CD14-positive monocyte (primary cell): ENCODE measurements around the gene SLC1A3. TPM values are rescaled to one million over a fixed set of nuclear protein-coding genes. Genes with fewer than 3 reads are reported as not detected.

Source experiments
- DNase-seq, 3 donors: peaks; one replicate each; pipeline ENCODE4 v3.0.0-alpha.2; 2011 to 2022
- H2AFZ ChIP-seq: 2 replicates; pipeline ENCODE4 v1.6.0; 2012; ENCODE audit warnings: mild to moderate bottlenecking, low read depth, low read length, inconsistent platforms; ENCODE audit not compliant: insufficient read depth, poor library complexity, severe bottlenecking
- H3K27ac ChIP-seq, 2 donors: 1 replicate in 1 of 2; 2 replicates in 1 of 2; pipeline ENCODE4 v1.5.1; 2012 to 2013; ENCODE audit warnings: low read length in 2 of 2, control low read depth in 1 of 2, inconsistent platforms in 1 of 2, low read depth in 1 of 2, mild to moderate bottlenecking in 1 of 2
- H3K27me3 ChIP-seq, 2 donors: one replicate each; pipeline versions ENCODE4 v1.6.0 to v1.6.1; 2011 to 2013; ENCODE audit warnings: low read length in 2 of 2; ENCODE audit not compliant: control insufficient read depth in 2 of 2, insufficient read depth in 2 of 2
- H3K36me3 ChIP-seq, 2 donors: replicated peaks in 1 of 2; 1 replicate in 1 of 2; 2 replicates in 1 of 2; pipeline versions ENCODE4 v1.5.1 to v1.6.1; 2012 to 2013; ENCODE audit warnings: low read length in 2 of 2, control low read depth in 1 of 2, inconsistent platforms in 1 of 2, mild to moderate bottlenecking in 1 of 2; ENCODE audit not compliant: insufficient read depth in 2 of 2, control insufficient read depth in 1 of 2
- H3K4me1 ChIP-seq, 2 donors: 1 replicate in 1 of 2; 2 replicates in 1 of 2; pipeline versions ENCODE4 v1.5.1 to v1.6.1; 2012 to 2013; ENCODE audit warnings: low read length in 2 of 2, control low read depth in 1 of 2, inconsistent platforms in 1 of 2, mild to moderate bottlenecking in 1 of 2, moderate library complexity in 1 of 2; ENCODE audit not compliant: insufficient read depth in 2 of 2, control insufficient read depth in 1 of 2
- H3K4me2 ChIP-seq: replicated peaks from 2 replicates; pipeline ENCODE3; 2012; ENCODE audit warnings: low read length, moderate library complexity, mild to moderate bottlenecking; ENCODE audit not compliant: poor library complexity, severe bottlenecking; ENCODE audit errors: extremely low read depth
- H3K4me3 ChIP-seq, 3 experiments: fragments of 200-600 bp in 1 of 3; sonication (generic) in 1 of 3; replicated peaks in 1 of 3; 1 replicate in 2 of 3; 2 replicates in 1 of 3; pipeline ENCODE4 v1.5.1; 2011 to 2013; ENCODE audit warnings: low read length in 3 of 3, mild to moderate bottlenecking in 3 of 3, control low read depth in 2 of 3, low read depth in 2 of 3, inconsistent platforms in 1 of 3, moderate library complexity in 1 of 3
- H3K79me2 ChIP-seq: 2 replicates; pipeline ENCODE4 v1.6.0; 2012; ENCODE audit warnings: mild to moderate bottlenecking, control low read depth, inconsistent platforms, low read length, moderate library complexity; ENCODE audit not compliant: insufficient read depth
- H3K9ac ChIP-seq: 2 replicates; pipeline ENCODE4 v1.6.0; 2017; ENCODE audit warnings: low read length, mild to moderate bottlenecking; ENCODE audit not compliant: insufficient read depth, poor library complexity, severe bottlenecking
- H3K9me3 ChIP-seq, 2 donors: replicated peaks in 1 of 2; 1 replicate in 1 of 2; 2 replicates in 1 of 2; pipeline versions ENCODE4 v1.5.1 to v1.6.1; 2012 to 2013; ENCODE audit warnings: low read length in 2 of 2, control low read depth in 1 of 2; ENCODE audit not compliant: control insufficient read depth in 1 of 2, insufficient read depth in 1 of 2
- H4K20me1 ChIP-seq: 2 replicates; pipeline ENCODE4 v1.6.0; 2012; ENCODE audit warnings: mild to moderate bottlenecking, low read length, control low read depth, moderate library complexity; ENCODE audit not compliant: insufficient read depth
- H3K27ac Mint-ChIP-seq, 7 donors: one replicate each; pipeline ENCODE4 v1.8.0; 2020; ENCODE audit warnings: mild to moderate bottlenecking in 7 of 7, mixed read lengths in 7 of 7, moderate library complexity in 6 of 7, inconsistent platforms in 2 of 7
- H3K27me3 Mint-ChIP-seq, 3 donors: one replicate each; pipeline ENCODE4 v1.8.0; 2021 to 2022; ENCODE audit warnings: low read depth in 3 of 3, mild to moderate bottlenecking in 3 of 3, mixed read lengths in 3 of 3, moderate library complexity in 3 of 3, inconsistent platforms in 1 of 3
- H3K36me3 Mint-ChIP-seq, 2 donors: one replicate each; pipeline ENCODE4 v1.8.0; 2020; ENCODE audit warnings: mixed read lengths in 2 of 2, inconsistent platforms in 1 of 2, mild to moderate bottlenecking in 1 of 2
- H3K4me1 Mint-ChIP-seq: one replicate; pipeline ENCODE4 v1.8.0; 2020; ENCODE audit warnings: mild to moderate bottlenecking, mixed read lengths
- H3K4me3 Mint-ChIP-seq, 2 donors: one replicate each; pipeline ENCODE4 v1.8.0; 2020; ENCODE audit warnings: mild to moderate bottlenecking in 2 of 2, mixed read lengths in 2 of 2, moderate library complexity in 1 of 2
- H3K9me3 Mint-ChIP-seq, 7 donors: one replicate each; pipeline ENCODE4 v1.8.0; 2020 to 2022; ENCODE audit warnings: mixed read lengths in 7 of 7, mild to moderate bottlenecking in 6 of 7, moderate library complexity in 6 of 7, inconsistent platforms in 2 of 7
- CTCF ChIP-seq: fragments of 200-600 bp; IDR thresholded peaks from one replicate; pipeline ENCODE4 v1.8.0; 2022; ENCODE audit warnings: antibody characterized with exemption, mild to moderate bottlenecking
- WGBS: methylation state at CpG from one replicate; pipeline ENCODE4 v1.1.5; 2013; ENCODE audit warnings: missing lambda C conversion rate; ENCODE audit not compliant: insufficient coverage; 5-methylcytosine and 5-hydroxymethylcytosine counted together
- intact Hi-C, 2 donors: fragments of 100-400 bp; cut with micrococcal nuclease; formaldehyde crosslinking; loops; one replicate each; pipeline versions ENCODE4 v1.15.0 to v1.15.1; 2023
- polyA plus RNA-seq, 3 donors: library from polyadenylated mRNA; depleted of rRNA in 1 of 3; unstranded in 2 of 3; stranded (reverse) in 1 of 3; fragments of 300-500 nt in 2 of 3; fragments of >200 nt in 1 of 3; fragmentation: Illumina TruSeq in 2 of 3; gene quantifications; 1 replicate in 2 of 3; 2 replicates in 1 of 3; pipeline ENCODE4 v1.2.3, GENCODE V29; 2012 to 2021

The SLC1A3 gene
- polyA plus RNA-seq, 3 donors, result 1.2 to 3.3 (median 1.3) TPM

GRCh38 chr5:36664766-36665165, 58.4 kb downstream of the SLC1A3 start:
- H3K9me3 Mint-ChIP-seq, result peaks cover 0 to 2% (median 0%) of the 10 kb centered on the region in 7 donors
- H3K27me3 Mint-ChIP-seq, result no peaks in the 10 kb centered on the region
- no peaks in the 10 kb centered on the region for H3K9me3 ChIP-seq
- TF ChIP-seq CTCF, result no peak
- no peaks in the 10 kb centered on the region for H3K79me2 ChIP-seq
- peaks cover 38% of the 10 kb centered on the region for H3K4me1 Mint-ChIP-seq
- intact Hi-C loops, result no loop called here
- H4K20me1 ChIP-seq, result no peaks in the 10 kb centered on the region
- no peak overlapping the region for H2AFZ ChIP-seq
- H3K36me3 ChIP-seq, result peaks cover 0 to 6% of the 10 kb centered on the region in 2 donors
- H3K4me1 ChIP-seq, result peaks cover 7 to 10% of the 10 kb centered on the region in 2 donors
- no peak overlapping the region for H3K27ac ChIP-seq
- no peak overlapping the region for H3K9ac ChIP-seq
- H3K27me3 ChIP-seq, result no peaks in the 10 kb centered on the region
- DNase-seq, result no peak
- no peak overlapping the region for H3K27ac Mint-ChIP-seq
- H3K36me3 Mint-ChIP-seq, result peaks cover 12 to 15% of the 10 kb centered on the region in 2 donors
- H3K4me3 ChIP-seq, result no peak overlapping the region
- H3K4me2 ChIP-seq, result no peak overlapping the region
- 100% methylated on average over 1 of the region's 3 CpGs for WGBS
- no peak overlapping the region for H3K4me3 Mint-ChIP-seq

- Histone ChIP-seq H3K36me3 (peaks cover 0 to 6% of the 10 kb centered on the region in 2 donors), H3K4me3 (no peak overlapping the region), H2AFZ (no peak overlapping the region), H3K27me3 (no peaks in the 10 kb centered on the region), H3K4me2 (no peak overlapping the region), H4K20me1 (no peaks in the 10 kb centered on the region), H3K9me3 (no peaks in the 10 kb centered on the region), H3K79me2 (no peaks in the 10 kb centered on the region), H3K4me1 (peaks cover 7 to 10% of the 10 kb centered on the region in 2 donors), H3K9ac (no peak overlapping the region), H3K27ac (no peak overlapping the region)
- Mint-ChIP-seq H3K4me3 (no peak overlapping the region), H3K4me1 (peaks cover 33% of the 10 kb centered on the region), H3K27me3 (no peaks in the 10 kb centered on the region), H3K27ac (no peak overlapping the region), H3K36me3 (peaks cover 12 to 15% of the 10 kb centered on the region in 2 donors), H3K9me3 (peaks cover 0 to 2% (median 0%) of the 10 kb centered on the region in 7 donors)
- no CpG with 5 or more reads among the region's 3 CpGs for WGBS
- no peak for DNase-seq
- intact Hi-C loops, result no loop called here
- no peak for TF ChIP-seq CTCF
These were observed 59.2 kb downstream of the SLC1A3 start for GRCh38 chr5:36665628-36666027.
